ENCODE results near the gene HMCN1.

DNA sequence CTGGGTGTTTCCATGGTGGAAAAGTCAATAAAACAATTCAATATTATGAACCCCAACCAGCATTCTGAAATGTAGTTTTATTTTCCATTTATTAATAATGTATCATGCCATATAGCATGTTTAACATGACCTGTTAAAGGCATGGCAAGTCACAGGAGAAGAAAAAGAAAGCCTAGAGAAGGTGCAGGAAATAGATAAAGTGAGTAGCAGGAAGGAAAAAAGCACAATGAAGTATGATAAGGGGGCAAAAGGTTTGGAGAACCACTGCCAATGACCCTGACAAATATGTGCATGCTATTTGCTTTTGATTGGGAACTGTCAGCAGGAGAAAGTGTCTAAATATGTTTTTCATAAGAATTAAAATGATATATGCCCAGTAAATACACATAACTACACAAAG is 85.6 kb downstream of the HMCN1 start:
- TF ChIP-seq, protein P1, sequence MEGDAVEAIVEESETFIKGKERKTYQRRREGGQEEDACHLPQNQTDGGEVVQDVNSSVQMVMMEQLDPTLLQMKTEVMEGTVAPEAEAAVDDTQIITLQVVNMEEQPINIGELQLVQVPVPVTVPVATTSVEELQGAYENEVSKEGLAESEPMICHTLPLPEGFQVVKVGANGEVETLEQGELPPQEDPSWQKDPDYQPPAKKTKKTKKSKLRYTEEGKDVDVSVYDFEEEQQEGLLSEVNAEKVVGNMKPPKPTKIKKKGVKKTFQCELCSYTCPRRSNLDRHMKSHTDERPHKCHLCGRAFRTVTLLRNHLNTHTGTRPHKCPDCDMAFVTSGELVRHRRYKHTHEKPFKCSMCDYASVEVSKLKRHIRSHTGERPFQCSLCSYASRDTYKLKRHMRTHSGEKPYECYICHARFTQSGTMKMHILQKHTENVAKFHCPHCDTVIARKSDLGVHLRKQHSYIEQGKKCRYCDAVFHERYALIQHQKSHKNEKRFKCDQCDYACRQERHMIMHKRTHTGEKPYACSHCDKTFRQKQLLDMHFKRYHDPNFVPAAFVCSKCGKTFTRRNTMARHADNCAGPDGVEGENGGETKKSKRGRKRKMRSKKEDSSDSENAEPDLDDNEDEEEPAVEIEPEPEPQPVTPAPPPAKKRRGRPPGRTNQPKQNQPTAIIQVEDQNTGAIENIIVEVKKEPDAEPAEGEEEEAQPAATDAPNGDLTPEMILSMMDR (IDR thresholded peaks at IDR 0.05), result no peak
- TF ChIP-seq POLR2A (IDR thresholded peaks at IDR 0.05), result no peak

Measured in thyroid gland (tissue), 4 donors.